Tibial nerve (tissue), 4 donors: ENCODE results near the gene MAG.
A peak's percentile ranks its signal among the peaks of the same experiment; 100 is the strongest.

Source experiments
- EP300 ChIP-seq, 2 donors: sonication (generic); formaldehyde crosslinking; IDR thresholded peaks; one replicate each; pipeline ENCODE4 v1.6.1; 2017; ENCODE audit warnings: antibody characterized with exemption in 2 of 2, mild to moderate bottlenecking in 1 of 2
- TF ChIP-seq, protein P1 (sequence below), 5 experiments: fragments of 200-600 bp in 3 of 5; fragments of 450-650 bp in 2 of 5; sonication (generic) in 3 of 5; IDR thresholded peaks; one replicate each; pipeline ENCODE4 v1.5.1; 2016 to 2019; ENCODE audit warnings: antibody characterized with exemption in 5 of 5, mild to moderate bottlenecking in 3 of 5, moderate library complexity in 2 of 5

DNA sequence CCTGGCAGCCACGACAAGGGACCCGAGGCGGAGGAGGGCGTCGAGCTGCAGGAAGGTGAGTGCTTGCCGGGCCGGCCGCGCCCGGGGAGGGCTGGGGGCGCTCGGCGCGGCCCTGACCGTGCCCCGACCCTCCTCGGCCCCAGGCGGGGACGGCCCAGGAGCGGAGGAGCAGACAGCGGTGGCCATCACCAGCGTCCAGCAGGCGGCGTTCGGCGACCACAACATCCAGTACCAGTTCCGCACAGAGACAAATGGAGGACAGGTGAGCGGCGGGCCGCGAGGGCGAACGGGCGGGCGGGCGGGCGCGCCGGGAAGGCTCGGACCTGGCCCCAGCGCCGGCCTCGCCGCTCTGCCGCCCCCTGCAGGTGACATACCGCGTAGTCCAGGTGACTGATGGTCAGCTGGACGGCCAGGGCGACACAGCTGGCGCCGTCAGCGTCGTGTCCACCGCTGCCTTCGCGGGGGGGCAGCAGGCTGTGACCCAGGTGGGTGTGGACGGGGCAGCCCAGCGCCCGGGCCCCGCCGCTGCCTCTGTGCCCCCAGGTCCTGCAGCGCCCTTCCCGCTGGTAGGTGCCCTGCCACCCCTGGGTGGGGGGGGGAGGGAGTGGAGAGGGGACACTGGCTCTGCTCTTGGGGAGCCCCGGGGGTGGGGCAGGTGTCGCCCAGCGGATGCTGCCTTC lies 22.4 kb upstream of the MAG start:
- TF ChIP-seq, protein P1, sequence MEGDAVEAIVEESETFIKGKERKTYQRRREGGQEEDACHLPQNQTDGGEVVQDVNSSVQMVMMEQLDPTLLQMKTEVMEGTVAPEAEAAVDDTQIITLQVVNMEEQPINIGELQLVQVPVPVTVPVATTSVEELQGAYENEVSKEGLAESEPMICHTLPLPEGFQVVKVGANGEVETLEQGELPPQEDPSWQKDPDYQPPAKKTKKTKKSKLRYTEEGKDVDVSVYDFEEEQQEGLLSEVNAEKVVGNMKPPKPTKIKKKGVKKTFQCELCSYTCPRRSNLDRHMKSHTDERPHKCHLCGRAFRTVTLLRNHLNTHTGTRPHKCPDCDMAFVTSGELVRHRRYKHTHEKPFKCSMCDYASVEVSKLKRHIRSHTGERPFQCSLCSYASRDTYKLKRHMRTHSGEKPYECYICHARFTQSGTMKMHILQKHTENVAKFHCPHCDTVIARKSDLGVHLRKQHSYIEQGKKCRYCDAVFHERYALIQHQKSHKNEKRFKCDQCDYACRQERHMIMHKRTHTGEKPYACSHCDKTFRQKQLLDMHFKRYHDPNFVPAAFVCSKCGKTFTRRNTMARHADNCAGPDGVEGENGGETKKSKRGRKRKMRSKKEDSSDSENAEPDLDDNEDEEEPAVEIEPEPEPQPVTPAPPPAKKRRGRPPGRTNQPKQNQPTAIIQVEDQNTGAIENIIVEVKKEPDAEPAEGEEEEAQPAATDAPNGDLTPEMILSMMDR (IDR thresholded peaks at IDR 0.05) = peak; percentile 72 to 88 (median 84)
- peak in 1 of 2 donors; percentile 40 for TF ChIP-seq EP300 (IDR thresholded peaks at IDR 0.05)
